Activated CD4-positive, alpha-beta T cell treated with anti-CD3 and anti-CD28 coated beads, Interleukin-2, amount 50 U/mL, for 4 hours (primary cell): ENCODE measurements around the gene ZMIZ1.

ENCODE experiments used
- DNase-seq, 2 experiments: peaks; one replicate each; pipeline ENCODE4 v3.0.0-alpha.2; 2020

Gene ZMIZ1

DNA sequence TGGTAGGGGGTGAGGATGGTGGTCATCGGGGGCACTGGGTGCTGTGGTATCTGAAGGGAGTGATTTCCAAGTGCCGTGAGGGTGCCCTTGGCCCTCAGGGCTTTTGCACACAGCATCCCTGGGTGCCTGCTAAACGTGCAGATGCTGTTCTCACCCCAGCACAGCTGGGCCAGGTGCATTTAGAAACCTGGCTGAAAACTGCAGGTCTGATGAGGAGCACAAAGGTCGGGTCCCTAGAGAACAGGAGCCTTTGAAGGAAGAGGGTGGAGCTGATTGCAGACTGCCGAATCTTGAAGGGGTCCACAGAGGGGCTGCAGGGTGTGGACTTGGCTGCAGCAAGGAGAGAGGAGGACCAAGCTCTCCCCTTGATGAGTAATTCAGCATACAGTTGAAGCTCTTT lies 32.0 kb downstream of the ZMIZ1 start:
- DNase-seq: no peak

DNA sequence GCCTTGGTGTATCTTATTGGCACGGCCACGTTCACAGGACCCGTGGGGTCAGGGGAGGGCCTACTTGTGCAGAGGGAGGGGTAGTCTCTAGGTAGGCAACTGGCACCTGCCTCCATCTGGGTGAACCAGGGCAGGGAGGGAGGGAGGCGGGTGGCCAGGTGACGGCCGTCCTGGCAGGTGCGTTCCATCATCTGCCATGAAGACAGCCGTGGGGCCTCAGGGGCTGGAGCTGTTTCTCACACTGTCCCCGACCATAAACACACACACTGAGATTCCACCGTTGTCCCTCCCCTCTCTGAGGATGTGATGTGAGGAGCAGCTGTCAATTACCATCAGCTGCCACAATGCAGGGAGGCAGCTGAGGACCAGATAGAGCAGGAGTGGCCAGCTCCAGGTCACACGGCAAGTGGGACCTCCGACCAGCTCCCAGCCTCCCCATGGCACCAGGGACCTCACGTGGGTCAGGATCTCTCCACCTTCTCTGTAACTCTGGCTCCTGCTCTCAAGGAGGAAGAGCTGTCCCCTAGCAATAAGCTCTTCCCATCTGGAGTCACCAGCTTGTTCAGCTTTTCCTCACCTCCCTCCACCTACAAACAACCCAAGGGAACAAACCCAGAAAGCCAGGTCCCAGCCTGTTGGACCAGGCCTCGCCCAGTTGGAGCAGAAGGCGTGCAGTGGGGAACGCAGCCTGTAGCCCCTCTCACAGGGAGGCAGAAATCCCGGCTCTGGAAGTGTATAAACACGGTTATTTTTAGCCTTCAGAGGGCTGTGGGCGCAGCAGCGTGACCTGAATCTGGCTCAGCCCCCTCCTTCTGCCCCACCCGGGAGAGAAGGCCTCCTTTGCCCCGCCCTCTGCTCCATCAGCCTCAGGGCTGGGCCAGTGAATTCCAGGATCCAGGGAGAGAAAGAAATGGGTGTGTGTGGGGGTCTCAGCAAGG lies 33.1 kb downstream of the ZMIZ1 start:
- no peak for DNase-seq

DNA sequence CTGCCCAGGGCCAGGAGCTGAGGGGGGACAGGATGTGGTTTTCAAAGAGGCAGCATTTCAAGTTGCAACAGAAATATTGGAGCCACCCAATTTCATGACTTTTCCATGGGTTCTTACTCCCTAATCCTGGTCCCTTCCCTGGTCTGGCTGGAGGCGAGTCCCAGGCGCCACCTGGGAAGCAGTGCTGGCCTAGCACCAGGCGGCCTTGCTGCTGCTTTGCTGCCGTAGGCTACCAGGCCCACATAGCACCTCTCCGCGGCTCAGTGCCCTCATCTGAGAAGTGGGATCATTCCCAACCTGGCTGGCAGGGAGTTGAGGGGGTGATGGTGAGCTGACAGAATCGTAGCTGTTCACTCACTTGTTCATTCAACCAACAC lies 33.7 kb downstream of the ZMIZ1 start:
- no peak for DNase-seq

DNA sequence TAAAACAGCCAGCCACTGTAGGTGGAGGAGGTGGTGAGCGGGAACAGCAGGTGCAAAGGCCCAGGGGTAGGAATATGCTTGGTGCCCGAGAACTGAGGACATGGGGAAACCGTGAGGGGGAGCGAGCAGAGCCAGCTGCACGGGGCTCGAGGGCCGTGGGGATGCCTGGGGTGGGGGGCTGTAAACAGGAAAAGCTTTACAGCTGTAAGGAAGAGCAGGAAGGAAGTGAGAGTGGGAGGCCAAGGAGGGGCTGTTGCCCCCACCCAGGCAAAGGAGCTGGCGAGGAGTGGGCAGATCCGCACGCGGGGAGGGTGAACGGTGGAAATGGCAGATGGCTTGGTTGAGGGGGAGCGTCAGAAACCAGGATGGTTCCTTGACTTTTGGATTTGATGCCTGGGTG lies 34.4 kb downstream of the ZMIZ1 start:
- DNase-seq: no peak

DNA sequence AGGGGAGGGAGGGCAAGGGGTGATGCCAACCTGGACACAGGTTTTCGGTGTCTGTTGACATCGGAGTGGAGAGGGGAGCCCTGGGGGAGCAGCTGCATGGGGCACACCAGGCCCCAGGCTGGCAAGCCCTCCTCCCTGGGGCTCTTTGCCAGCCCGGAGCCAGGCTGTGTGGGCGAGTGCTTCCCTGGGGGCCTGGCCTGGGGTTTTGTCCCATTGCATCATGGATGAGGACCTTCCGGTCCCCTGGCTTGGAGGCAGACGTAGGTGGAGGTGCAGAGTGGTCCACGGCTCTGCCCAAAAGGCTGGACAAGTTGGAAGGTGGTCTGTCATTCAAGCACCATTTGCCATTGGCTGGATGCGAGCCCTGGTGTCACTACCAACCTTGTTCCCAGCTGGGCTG lies 34.8 kb downstream of the ZMIZ1 start:
- no peak for DNase-seq

GRCh38 chr10:79105150-79105739 lies 36.5 kb downstream of the ZMIZ1 start:
- DNase-seq: no peak

- DNase-seq: no peak
These were observed 37.1 kb downstream of the ZMIZ1 start for GRCh38 chr10:79105818-79106217.

DNA sequence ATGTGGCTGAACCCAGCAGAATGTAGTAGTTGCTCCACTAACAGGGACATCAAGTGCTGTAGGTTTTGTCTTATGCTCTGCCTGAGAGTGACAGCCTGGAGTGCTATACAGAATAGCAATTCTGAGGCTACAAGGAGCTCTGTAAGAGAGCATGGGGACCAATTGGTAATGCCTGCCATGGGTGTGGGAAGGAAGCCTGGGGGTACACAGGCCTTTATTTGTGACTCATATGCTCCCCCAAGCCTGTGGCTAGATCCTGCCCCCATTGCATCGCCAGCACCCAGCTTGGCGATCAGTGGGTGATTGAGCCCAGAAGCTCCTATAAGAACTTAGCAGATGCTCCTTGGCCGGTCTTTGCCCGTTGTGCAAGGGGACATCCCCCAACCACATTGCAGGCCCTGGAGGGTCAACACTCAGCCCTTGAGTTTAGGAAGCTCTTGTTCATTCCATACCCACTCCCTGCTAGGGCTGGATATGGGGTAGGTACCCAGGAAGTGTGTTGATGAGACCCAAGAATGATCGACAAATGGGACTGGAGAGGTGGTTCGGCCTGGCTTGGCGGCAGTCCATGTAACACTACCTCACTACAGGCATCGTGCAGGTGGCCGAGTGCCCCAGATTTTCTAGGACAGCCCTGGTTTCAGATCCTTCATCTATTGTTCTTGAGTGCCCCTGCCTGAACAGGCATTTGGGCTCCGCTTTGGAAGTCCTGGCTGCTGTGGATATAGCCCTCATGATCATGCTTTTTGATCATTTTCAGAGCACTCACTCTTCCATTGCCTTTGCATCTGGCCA lies 37.7 kb downstream of the ZMIZ1 start:
- no peak for DNase-seq

DNA sequence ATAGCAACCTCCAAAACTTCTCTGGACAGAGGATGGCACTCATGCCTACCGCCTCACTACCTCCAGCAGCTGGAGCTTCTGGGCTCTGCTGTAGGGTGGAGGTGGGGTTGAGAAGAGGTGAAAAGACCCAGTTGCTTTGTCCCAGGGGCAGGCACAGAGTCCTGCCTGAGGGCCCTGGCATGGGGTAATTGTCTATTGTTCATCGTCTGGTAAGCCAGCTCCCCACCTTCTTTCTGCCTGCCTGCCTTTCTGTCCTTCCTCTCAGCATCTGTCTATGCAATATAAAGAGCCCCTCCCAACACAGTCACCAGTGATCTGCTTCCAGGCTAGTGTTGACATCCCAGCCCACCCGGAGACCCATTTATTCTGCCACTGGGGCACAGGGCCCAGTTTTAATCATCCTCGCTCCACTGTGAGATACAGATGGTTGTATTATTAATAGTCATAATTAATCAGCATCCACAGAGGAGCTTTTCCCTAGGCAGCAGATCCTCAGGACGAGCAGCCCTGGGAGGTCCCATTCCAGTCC lies 39.0 kb downstream of the ZMIZ1 start:
- no peak for DNase-seq

GRCh38 chr10:79108728-79109127 lies 40.0 kb downstream of the ZMIZ1 start:
- DNase-seq: no peak

DNA sequence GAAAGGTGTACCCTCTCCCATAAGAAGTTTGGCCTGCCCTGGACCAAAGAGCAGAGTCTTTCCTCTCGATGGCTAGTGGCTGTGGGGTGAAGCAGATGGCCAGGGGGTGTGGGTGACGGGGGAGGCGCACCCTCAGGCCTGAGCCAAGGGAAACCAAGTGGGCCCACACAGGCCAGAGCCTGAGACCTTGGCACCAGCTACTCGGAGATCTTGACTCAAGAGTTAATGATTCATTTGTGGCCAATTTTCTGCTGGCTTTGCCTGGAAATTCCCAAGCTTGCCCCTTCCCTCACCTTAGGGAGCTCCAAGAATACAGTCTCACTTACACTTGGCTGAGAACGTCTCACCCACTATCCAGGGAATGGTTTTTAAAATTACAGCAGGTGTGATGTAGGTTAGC lies 42.7 kb downstream of the ZMIZ1 start:
- no peak for DNase-seq

DNA sequence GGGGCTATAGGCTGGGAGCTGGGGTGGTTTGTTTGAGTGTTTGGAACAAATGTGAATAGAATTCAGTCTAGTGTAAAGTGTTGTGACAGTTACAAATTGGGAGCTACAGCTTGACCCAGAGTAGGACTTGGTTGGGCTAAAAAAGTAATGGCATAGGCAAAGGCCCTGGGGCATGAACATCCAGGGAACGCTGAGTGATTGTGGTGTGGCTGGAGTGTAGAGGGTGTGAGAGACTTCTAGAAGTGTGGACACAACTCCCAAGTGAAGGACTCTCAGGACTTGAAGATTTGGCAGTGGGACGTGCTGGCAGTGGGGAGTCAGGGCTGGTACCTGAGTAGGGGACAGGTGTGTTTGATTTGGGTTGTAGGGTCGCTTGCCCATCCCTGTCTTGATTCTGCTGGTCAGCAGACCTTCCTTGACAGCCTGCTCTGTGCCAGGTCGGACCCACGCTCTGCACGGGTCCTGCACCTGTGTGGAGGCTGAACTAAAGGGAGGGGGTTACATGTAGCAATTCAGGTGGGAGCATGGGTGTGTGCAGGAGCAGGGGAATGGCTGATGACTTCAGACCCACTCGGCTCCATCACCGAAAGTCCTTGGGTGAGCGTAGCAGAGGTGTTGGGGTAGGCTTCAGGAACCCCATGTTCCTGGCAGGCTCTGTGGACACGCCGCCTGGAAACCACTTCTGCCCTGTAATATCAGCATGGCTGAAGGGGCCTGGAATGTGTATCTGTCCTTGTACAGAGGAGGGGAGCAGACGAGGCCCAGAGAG lies 43.3 kb downstream of the ZMIZ1 start:
- DNase-seq: no peak

- no peak for DNase-seq
These were observed 44.2 kb downstream of the ZMIZ1 start for GRCh38 chr10:79112881-79113431.

DNA sequence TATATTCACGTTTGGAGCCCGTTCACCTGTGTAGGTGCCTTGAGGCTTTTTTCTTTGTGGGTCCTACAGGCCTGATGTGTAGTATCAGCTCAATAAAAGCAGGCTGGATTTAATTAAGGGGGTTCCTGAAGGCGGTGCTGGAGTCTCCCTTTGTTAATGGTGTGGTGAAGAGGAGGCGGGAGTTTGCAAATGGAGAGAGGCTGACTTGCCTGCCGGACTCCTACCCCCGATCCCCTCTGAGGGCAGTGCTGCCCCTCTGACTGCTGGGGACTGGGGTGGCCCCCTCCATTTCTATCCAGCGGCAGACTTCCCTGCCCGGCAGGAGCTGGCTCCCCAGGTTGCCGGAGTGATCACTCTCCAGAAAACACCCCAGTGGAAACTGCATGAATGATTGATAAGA lies 45.1 kb downstream of the ZMIZ1 start:
- no peak for DNase-seq

DNA sequence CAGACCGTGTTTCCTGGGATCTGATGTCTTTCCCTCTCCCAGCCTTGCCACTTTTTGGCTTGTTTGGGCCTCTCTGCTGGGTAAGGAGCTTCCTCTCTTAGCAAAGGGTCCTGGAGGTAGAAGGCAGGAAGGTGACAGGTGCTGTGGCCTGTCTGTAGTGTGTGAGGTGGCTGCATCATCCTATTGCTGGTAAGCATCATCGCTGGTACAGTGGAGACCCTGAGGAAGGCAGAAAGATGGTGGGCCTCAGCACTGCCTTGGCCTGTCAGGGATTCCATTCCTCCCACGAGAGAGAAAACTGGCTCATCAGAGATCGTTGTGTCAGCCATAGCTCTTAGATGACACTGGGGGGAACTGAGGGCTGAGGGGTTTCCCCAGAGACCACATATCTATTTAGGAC lies 46.5 kb downstream of the ZMIZ1 start:
- DNase-seq: no peak

- DNase-seq: no peak
These were observed 47.6 kb downstream of the ZMIZ1 start for GRCh38 chr10:79116368-79116767.

- DNase-seq: no peak
These were observed 48.3 kb downstream of the ZMIZ1 start for GRCh38 chr10:79116801-79117723.

GRCh38 chr10:79118286-79119202 lies 49.8 kb downstream of the ZMIZ1 start:
- no peak for DNase-seq

DNA sequence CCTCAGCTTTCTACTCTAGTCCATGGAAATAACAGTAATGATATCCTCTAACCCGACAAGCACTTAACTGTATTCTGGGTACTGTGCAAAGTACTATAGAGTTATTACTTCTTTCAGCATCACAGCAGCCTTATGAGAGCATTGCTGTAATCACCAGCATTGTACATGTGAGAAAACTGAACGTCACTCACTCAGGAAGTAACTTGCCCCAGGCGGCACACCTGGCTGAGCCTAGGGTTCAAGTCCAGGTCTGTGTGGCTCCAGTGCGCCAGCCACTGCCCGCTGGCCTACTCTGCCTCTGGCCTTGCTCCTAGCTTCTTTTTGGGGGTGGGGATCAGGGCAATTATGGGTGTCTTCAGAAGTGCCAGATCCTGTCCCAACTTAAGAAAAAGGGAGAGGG lies 50.5 kb downstream of the ZMIZ1 start:
- DNase-seq: no peak

- no peak for DNase-seq
These were observed 54.8 kb downstream of the ZMIZ1 start for GRCh38 chr10:79123547-79123963.
